Naive thymus-derived CD8-positive, alpha-beta T cell (primary cell): Measurements from ENCODE around the gene CREB5. TPM values are rescaled to one million over a fixed set of nuclear protein-coding genes. Genes with fewer than 3 reads are reported as not detected.

Experiments
- ATAC-seq, 2 donors: fragments of 150-1000 bp; cut with Tn5 transposase in 1 of 2; sonication (Bioruptor Pico), chemical (Tn5 transposase) in 1 of 2; 1 replicate in 1 of 2; 2 replicates in 1 of 2; pipeline ENCODE4 v1.10.0; 2021; ENCODE audit warnings: mild to moderate bottlenecking in 2 of 2, moderate library complexity in 2 of 2
- POLR2A ChIA-PET: fragments of 350-600 bp; sonication (Branson Sonifier 250); formaldehyde crosslinking; loops from one replicate; lab custom pipeline; 2021; ENCODE audit warnings: antibody characterized with exemption; lab: Charles Lee
- DNase-seq, 10 donors: peaks; one replicate each; pipeline versions ENCODE4 v3.0.0 to v3.0.0-alpha.2; 2020 to 2022
- H3K27ac Mint-ChIP-seq, 10 donors: one replicate each; pipeline ENCODE4 v1.8.0; 2020 to 2022; ENCODE audit warnings: mild to moderate bottlenecking in 10 of 10, mixed read lengths in 10 of 10, moderate library complexity in 4 of 10, inconsistent platforms in 1 of 10
- H3K27me3 Mint-ChIP-seq, 5 donors: one replicate each; pipeline ENCODE4 v1.8.0; 2021 to 2022; ENCODE audit warnings: mixed read lengths in 5 of 5
- H3K36me3 Mint-ChIP-seq, 3 donors: one replicate each; pipeline ENCODE4 v1.8.0; 2020 to 2022; ENCODE audit warnings: mixed read lengths in 3 of 3, mild to moderate bottlenecking in 2 of 3, inconsistent platforms in 1 of 3
- H3K4me1 Mint-ChIP-seq, 4 donors: one replicate each; pipeline ENCODE4 v1.8.0; 2021 to 2022; ENCODE audit warnings: mixed read lengths in 4 of 4
- H3K4me3 Mint-ChIP-seq, 10 donors: one replicate each; pipeline ENCODE4 v1.8.0; 2020 to 2022; ENCODE audit warnings: mild to moderate bottlenecking in 10 of 10, mixed read lengths in 10 of 10, moderate library complexity in 6 of 10, inconsistent platforms in 1 of 10
- H3K9me3 Mint-ChIP-seq, 9 donors: one replicate each; pipeline ENCODE4 v1.8.0; 2020 to 2022; ENCODE audit warnings: mixed read lengths in 9 of 9, mild to moderate bottlenecking in 3 of 9, inconsistent platforms in 1 of 9, moderate library complexity in 1 of 9
- polyA plus RNA-seq, 3 donors: library from polyadenylated mRNA; unstranded; fragments of 300-500 nt; fragmentation: Illumina TruSeq; gene quantifications; one replicate each; pipeline ENCODE4 v1.2.3, GENCODE V29; 2021
- total RNA-seq, 8 experiments: library from RNA in 2 of 8; stranded (reverse) in 2 of 8; gene quantifications; one replicate each; pipeline ENCODE4 v1.2.3 and lab custom pipeline; 2021 to 2026

Gene CREB5
- total and polyA plus RNA-seq, 5 experiments from 2014 or later: 0.19 to 0.23 TPM; not detected in 3

- Mint-ChIP-seq H3K27me3 (peaks cover 2 to 14% (median 7%) of the 10 kb centered on the region in 5 donors), H3K4me1 (no peaks in the 10 kb centered on the region), H3K27ac (no peak overlapping the region), H3K9me3 (no peaks in the 10 kb centered on the region), H3K36me3 (no peaks in the 10 kb centered on the region), H3K4me3 (no peak overlapping the region)
- POLR2A ChIA-PET: no interaction called here
- DNase-seq (no peak), ATAC-seq (no peak)
Observed at GRCh38 chr7:28490831-28491230, 78.5 kb downstream of the CREB5 start.

GRCh38 chr7:28493477-28493876, 81.2 kb downstream of the CREB5 start:
- Mint-ChIP-seq H3K27ac (no peak overlapping the region), H3K36me3 (no peaks in the 10 kb centered on the region), H3K9me3 (no peaks in the 10 kb centered on the region), H3K4me3 (no peak overlapping the region), H3K27me3 (peaks cover 2 to 14% (median 7%) of the 10 kb centered on the region in 5 donors), H3K4me1 (no peaks in the 10 kb centered on the region)
- POLR2A ChIA-PET: no interaction called here
- no peak for ATAC-seq
- no peak for DNase-seq

- POLR2A ChIA-PET: no interaction called here
- H3K4me3 Mint-ChIP-seq: no peak overlapping the region
- no peak for DNase-seq
- H3K27me3 Mint-ChIP-seq: peaks cover 0 to 5% (median 2%) of the 10 kb centered on the region in 5 donors
- H3K4me1 Mint-ChIP-seq: no peaks in the 10 kb centered on the region
- H3K27ac Mint-ChIP-seq: no peak overlapping the region
- no peaks in the 10 kb centered on the region for H3K9me3 Mint-ChIP-seq
- ATAC-seq: no peak
- no peaks in the 10 kb centered on the region for H3K36me3 Mint-ChIP-seq
Observed at GRCh38 chr7:28497009-28497408, 84.7 kb downstream of the CREB5 start.

GRCh38 chr7:28498636-28499035, 86.3 kb downstream of the CREB5 start:
- H3K4me3 Mint-ChIP-seq: no peak overlapping the region
- no peaks in the 10 kb centered on the region for H3K4me1 Mint-ChIP-seq
- ATAC-seq (no peak), DNase-seq (no peak)
- H3K36me3 Mint-ChIP-seq: no peaks in the 10 kb centered on the region
- H3K9me3 Mint-ChIP-seq: no peaks in the 10 kb centered on the region
- H3K27ac Mint-ChIP-seq: no peak overlapping the region
- POLR2A ChIA-PET: no interaction called here
- peaks cover 0 to 4% (median 2%) of the 10 kb centered on the region in 5 donors for H3K27me3 Mint-ChIP-seq

GRCh38 chr7:28500138-28500537, 87.8 kb downstream of the CREB5 start:
- Mint-ChIP-seq H3K4me1 (no peaks in the 10 kb centered on the region), H3K27ac (no peak overlapping the region), H3K36me3 (no peaks in the 10 kb centered on the region), H3K4me3 (no peak overlapping the region), H3K27me3 (peaks cover 0 to 7% (median 2%) of the 10 kb centered on the region in 5 donors), H3K9me3 (no peaks in the 10 kb centered on the region)
- ATAC-seq (no peak), DNase-seq (peak in 1 of 10 donors; percentile 5)
- POLR2A ChIA-PET: no interaction called here

GRCh38 chr7:28502408-28502807, 90.1 kb downstream of the CREB5 start:
- DNase-seq (no peak), ATAC-seq (no peak)
- Mint-ChIP-seq H3K9me3 (no peaks in the 10 kb centered on the region), H3K27me3 (peaks cover 0 to 7% (median 0%) of the 10 kb centered on the region in 5 donors), H3K4me3 (no peak overlapping the region), H3K4me1 (no peaks in the 10 kb centered on the region), H3K27ac (no peak overlapping the region), H3K36me3 (no peaks in the 10 kb centered on the region)
- POLR2A ChIA-PET: no interaction called here

GRCh38 chr7:28503396-28503795, 91.1 kb downstream of the CREB5 start:
- no peak for ATAC-seq
- H3K4me3 Mint-ChIP-seq: no peak overlapping the region
- no peaks in the 10 kb centered on the region for H3K4me1 Mint-ChIP-seq
- POLR2A ChIA-PET: no interaction called here
- H3K27ac Mint-ChIP-seq: no peak overlapping the region
- no peaks in the 10 kb centered on the region for H3K36me3 Mint-ChIP-seq
- DNase-seq: no peak
- peaks cover 0 to 7% (median 0%) of the 10 kb centered on the region in 5 donors for H3K27me3 Mint-ChIP-seq
- no peaks in the 10 kb centered on the region for H3K9me3 Mint-ChIP-seq

- H3K27me3 Mint-ChIP-seq: peaks cover 0 to 7% (median 0%) of the 10 kb centered on the region in 5 donors
- POLR2A ChIA-PET: no interaction called here
- ATAC-seq (no peak), DNase-seq (no peak)
- H3K27ac Mint-ChIP-seq: no peak overlapping the region
- H3K36me3 Mint-ChIP-seq: no peaks in the 10 kb centered on the region
- H3K4me1 Mint-ChIP-seq: peaks cover 0 to 3% (median 0%) of the 10 kb centered on the region in 4 donors
- H3K9me3 Mint-ChIP-seq: no peaks in the 10 kb centered on the region
- no peak overlapping the region for H3K4me3 Mint-ChIP-seq
Observed at GRCh38 chr7:28505014-28505413, 92.7 kb downstream of the CREB5 start.

- POLR2A ChIA-PET: no interaction called here
- DNase-seq (no peak), ATAC-seq (no peak)
- Mint-ChIP-seq H3K27me3 (peaks cover 0 to 7% (median 3%) of the 10 kb centered on the region in 5 donors), H3K9me3 (no peaks in the 10 kb centered on the region), H3K4me1 (peaks cover 0 to 3% (median 0%) of the 10 kb centered on the region in 4 donors), H3K36me3 (no peaks in the 10 kb centered on the region), H3K27ac (no peak overlapping the region), H3K4me3 (no peak overlapping the region)
Observed at GRCh38 chr7:28505867-28506266, 93.5 kb downstream of the CREB5 start.

GRCh38 chr7:28507525-28508282, 95.4 kb downstream of the CREB5 start:
- H3K27ac Mint-ChIP-seq: no peak overlapping the region
- no peaks in the 10 kb centered on the region for H3K9me3 Mint-ChIP-seq
- H3K4me3 Mint-ChIP-seq: no peak overlapping the region
- H3K27me3 Mint-ChIP-seq: peaks cover 1 to 17% (median 12%) of the 10 kb centered on the region in 5 donors
- ATAC-seq (no peak), DNase-seq (no peak)
- H3K4me1 Mint-ChIP-seq: peaks cover 0 to 3% (median 0%) of the 10 kb centered on the region in 4 donors
- H3K36me3 Mint-ChIP-seq: no peaks in the 10 kb centered on the region
- POLR2A ChIA-PET: no interaction called here

- H3K9me3 Mint-ChIP-seq: no peaks in the 10 kb centered on the region
- no peak overlapping the region for H3K27ac Mint-ChIP-seq
- POLR2A ChIA-PET: no interaction called here
- peak overlapping the region in 1 of 10 donors; percentile 30 for H3K4me3 Mint-ChIP-seq
- peaks cover 0 to 3% (median 0%) of the 10 kb centered on the region in 4 donors for H3K4me1 Mint-ChIP-seq
- no peaks in the 10 kb centered on the region for H3K36me3 Mint-ChIP-seq
- ATAC-seq: no peak
- peaks cover 4 to 26% (median 9%) of the 10 kb centered on the region in 5 donors for H3K27me3 Mint-ChIP-seq
- no peak for DNase-seq
Observed at GRCh38 chr7:28509251-28510025, 97.1 kb downstream of the CREB5 start.

- ATAC-seq (no peak), DNase-seq (no peak)
- H3K9me3 Mint-ChIP-seq: no peaks in the 10 kb centered on the region
- POLR2A ChIA-PET: no interaction called here
- no peaks in the 10 kb centered on the region for H3K36me3 Mint-ChIP-seq
- peaks cover 0 to 3% (median 0%) of the 10 kb centered on the region in 4 donors for H3K4me1 Mint-ChIP-seq
- peaks cover 4 to 27% (median 9%) of the 10 kb centered on the region in 5 donors for H3K27me3 Mint-ChIP-seq
- H3K4me3 Mint-ChIP-seq: no peak overlapping the region
- no peak overlapping the region for H3K27ac Mint-ChIP-seq
Observed at GRCh38 chr7:28510026-28510369, 97.7 kb downstream of the CREB5 start.

- peaks cover 0 to 3% (median 0%) of the 10 kb centered on the region in 4 donors for H3K4me1 Mint-ChIP-seq
- H3K36me3 Mint-ChIP-seq: no peaks in the 10 kb centered on the region
- H3K9me3 Mint-ChIP-seq: no peaks in the 10 kb centered on the region
- H3K27ac Mint-ChIP-seq: no peak overlapping the region
- ATAC-seq: no peak
- peaks cover 3 to 35% (median 11%) of the 10 kb centered on the region in 5 donors for H3K27me3 Mint-ChIP-seq
- no peak overlapping the region for H3K4me3 Mint-ChIP-seq
- no peak for DNase-seq
- POLR2A ChIA-PET: no interaction called here
Observed at GRCh38 chr7:28512668-28513440, 100.5 kb downstream of the CREB5 start.
